Measurements from ENCODE around the gene TNK2. TPM values are rescaled to one million over a fixed set of nuclear protein-coding genes. Genes with fewer than 3 reads are reported as not detected.

TNK2 gene
- total RNA-seq, 4 donors from 2014 or later, result 12.6 to 26.6 (median 15.6) TPM

- ATAC-seq (ENCODE audit: low FRiP score), result peak; percentile 8
- no peak for DNase-seq (ENCODE audit: low spot score)
Measured at GRCh38 chr3:195900436-195901355, 7.7 kb downstream of the TNK2 start.

GRCh38 chr3:195899701-195900435, 8.5 kb downstream of the TNK2 start:
- no peak for TF ChIP-seq CTCF (IDR thresholded peaks at IDR 0.05)
- no peak for ATAC-seq (ENCODE audit: low FRiP score)
- no peak for DNase-seq (ENCODE audit: low spot score)

More at GRCh38 chr3:195900436-195901355, 7.7 kb downstream of the TNK2 start:
- no peak for TF ChIP-seq CTCF (IDR thresholded peaks at IDR 0.05)

GRCh38 chr3:195897853-195898415, 10.4 kb downstream of the TNK2 start:
- DNase-seq (ENCODE audit: low spot score), result no peak
- no peak for ATAC-seq (ENCODE audit: low FRiP score)
- TF ChIP-seq CTCF (IDR thresholded peaks at IDR 0.05), result no peak

GRCh38 chr3:195897081-195897852, 11.1 kb downstream of the TNK2 start:
- DNase-seq (ENCODE audit: low spot score) (no peak), ATAC-seq (ENCODE audit: low FRiP score) (peak; percentile 50)
- TF ChIP-seq CTCF (IDR thresholded peaks at IDR 0.05), result no peak

- ATAC-seq (ENCODE audit: low FRiP score) (peak; percentile 13), DNase-seq (ENCODE audit: low spot score) (no peak)
- no peak for TF ChIP-seq CTCF (IDR thresholded peaks at IDR 0.05)
Measured at GRCh38 chr3:195896361-195897080, 11.8 kb downstream of the TNK2 start.

- DNase-seq (ENCODE audit: low spot score) (no peak), ATAC-seq (ENCODE audit: low FRiP score) (peak; percentile 32)
- TF ChIP-seq CTCF (IDR thresholded peaks at IDR 0.05), result no peak
Measured at GRCh38 chr3:195895861-195896360, 12.4 kb downstream of the TNK2 start.

Measured in omental fat pad (tissue), 4 donors.